Retina (tissue), 1 donor: ENCODE results near the gene DSCAM.
"Not testable (repeated sequence)": the region's sequence is repeated elsewhere in the genome, so short reads cannot be mapped to it uniquely, and the experiment has no call there.

Experiments used
- DNase-seq: peaks from one replicate; pipeline ENCODE4 v3.0.0-alpha.2; 2016

DSCAM gene

DNA sequence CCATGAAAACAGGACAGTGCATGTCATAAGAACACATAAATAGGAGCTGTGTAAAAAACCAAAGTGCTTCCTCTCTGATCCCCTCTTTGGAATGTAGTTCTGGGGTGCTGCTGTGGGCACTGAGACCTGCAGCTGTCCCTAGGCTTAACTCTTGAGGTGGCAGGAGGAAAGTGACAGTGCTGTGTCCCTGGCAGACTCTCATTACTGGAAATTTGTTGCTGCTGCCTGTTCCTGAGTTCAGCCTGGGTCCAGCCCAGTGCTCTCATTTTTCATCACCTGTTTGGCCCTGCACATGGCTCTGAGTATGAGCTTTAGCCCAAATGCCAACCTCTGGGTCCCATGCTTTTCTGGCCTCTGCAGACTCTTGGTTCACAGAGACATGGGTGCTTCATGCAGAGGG is 329.3 kb downstream of the DSCAM start:
- no peak for DNase-seq

DNA sequence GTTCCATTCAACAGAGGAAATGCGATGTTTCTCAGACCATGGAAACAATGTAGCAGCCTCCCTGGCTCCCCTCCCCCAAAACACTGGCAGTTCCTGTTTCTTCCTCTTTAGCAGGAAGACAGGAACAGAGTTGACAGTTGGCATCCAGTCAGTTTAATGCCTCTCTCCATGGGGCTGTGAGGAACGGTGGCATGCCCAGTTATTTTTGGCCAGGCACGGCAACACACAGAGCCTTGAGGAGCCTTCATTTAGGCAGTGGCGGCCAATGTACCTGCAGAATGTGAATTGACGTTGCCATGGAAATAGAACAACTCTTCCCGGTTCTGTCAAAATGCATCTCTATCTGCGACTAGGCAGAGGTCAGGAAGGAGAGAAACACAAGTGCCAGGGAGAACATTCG is 330.6 kb downstream of the DSCAM start:
- DNase-seq = peak; percentile 86

- no peak for DNase-seq
These were observed 334.4 kb downstream of the DSCAM start for GRCh38 chr21:40512590-40512989.

DNA sequence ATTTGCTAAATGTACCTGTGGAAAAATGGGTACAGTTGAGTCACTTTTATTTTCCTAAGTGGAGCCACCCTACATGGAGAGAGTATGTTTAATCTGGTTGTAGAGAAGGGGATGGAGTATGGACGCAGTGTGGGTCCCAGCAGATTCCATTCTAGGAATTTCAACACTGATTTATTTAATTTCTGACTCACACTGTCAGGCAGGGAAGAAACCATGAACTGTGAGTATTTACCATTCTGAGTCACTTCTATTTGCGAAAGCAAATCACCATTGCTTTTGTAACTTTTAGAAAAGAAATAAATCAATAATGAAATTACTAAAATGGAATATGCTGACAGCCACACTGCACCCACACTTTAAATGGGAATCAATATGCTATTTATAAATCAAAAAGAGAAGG is 339.0 kb downstream of the DSCAM start:
- no peak for DNase-seq

GRCh38 chr21:40505681-40506080 is 341.3 kb downstream of the DSCAM start:
- no peak for DNase-seq

DNA sequence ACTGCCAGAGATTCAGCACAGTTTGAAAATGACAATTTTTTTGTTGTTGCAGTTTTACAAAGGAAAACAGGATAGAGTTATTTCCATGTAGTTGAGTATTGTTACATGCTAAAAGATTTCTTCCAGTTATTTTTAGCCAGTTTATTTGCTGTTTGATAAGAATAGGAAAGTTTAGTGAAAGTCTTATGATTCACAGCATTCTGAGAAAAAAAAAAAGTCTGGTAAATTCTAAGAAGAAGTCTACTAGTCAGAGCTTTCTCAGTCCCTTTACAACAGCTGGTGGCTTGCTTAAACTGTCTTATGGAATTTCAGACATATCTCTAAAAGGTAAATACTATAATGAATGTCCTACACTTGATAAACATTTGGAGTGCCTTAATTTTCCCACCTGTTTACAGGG is 341.7 kb downstream of the DSCAM start:
- no peak for DNase-seq

DNA sequence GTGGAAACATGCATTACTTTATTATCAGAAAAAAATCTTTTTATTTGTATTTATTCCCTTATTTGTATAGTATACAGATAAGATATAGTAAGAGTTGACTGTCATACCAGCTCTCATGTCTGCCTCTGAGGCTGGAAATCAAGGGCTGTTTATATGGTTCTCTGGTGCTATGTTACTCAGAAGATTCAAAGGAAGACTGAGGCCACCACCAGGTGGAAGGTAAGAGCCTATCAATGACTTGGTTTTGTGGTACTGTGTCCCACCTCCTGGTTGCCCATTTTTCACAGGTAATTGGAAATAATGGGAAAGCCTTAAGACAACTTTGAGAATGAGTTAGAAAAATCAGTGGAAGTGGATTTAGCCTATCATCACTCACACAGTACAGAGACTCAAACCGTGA is 342.1 kb downstream of the DSCAM start:
- no peak for DNase-seq

DNA sequence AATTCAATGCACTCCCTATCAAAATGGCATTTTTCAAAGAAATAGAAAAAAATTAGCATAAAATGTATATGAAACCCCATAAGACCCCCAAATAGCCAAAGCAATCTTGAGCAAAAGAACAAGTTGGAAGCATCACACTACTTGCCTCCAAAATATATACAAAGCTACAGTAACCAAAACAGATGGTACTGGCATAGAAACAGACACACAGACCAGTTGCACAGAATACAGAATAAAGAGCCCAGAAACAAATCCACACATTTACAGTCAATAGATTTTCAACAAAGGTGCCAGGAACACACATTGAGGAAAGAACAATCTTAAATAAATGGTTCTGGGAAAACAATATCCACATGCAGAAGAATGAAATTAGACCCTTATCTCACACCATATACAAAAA is 350.8 kb downstream of the DSCAM start:
- no peak for DNase-seq

- DNase-seq = no peak
These were observed 356.6 kb downstream of the DSCAM start for GRCh38 chr21:40490408-40490807.

DNA sequence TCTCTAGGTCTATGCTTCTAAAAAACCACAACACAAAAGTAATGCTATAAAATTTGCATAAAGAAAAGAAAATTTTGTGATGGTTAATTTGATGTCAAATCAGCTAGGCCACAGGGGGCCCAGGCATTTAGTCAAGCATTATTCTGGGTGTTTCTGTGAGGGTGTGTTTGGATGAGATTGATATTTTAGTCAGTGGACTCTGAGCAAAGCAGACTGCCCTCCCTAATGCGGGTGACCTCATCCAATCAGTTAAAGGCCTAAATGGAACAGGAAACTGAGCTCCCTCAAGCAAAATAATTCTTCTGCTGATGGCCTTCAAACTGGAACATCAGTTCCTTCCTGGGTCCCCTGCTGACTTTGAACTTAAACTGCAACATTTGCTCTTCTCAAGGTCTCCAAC is 358.0 kb downstream of the DSCAM start:
- DNase-seq = no peak

GRCh38 chr21:40481764-40482163 is 365.2 kb downstream of the DSCAM start:
- DNase-seq = peak; percentile 32

DNA sequence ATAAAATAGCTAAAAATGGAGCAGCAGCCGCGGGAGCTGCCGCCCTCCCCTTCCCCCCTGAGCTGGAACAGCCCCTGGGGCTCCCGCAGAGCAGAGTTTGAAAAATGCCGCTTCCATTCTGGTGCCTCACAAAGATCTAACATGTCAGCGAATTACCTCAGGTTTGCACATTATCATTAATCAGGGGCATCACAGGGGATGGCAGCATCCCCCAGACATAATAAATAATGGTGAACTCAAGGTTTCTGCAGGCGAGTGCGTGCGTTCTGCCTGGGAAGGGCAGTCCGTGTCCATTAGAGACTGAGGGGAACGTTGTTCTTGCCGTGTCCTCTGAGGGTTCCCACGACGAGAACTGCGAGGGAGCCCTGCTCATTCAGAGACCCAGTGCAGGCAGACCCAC is 372.4 kb downstream of the DSCAM start:
- no peak for DNase-seq

DNA sequence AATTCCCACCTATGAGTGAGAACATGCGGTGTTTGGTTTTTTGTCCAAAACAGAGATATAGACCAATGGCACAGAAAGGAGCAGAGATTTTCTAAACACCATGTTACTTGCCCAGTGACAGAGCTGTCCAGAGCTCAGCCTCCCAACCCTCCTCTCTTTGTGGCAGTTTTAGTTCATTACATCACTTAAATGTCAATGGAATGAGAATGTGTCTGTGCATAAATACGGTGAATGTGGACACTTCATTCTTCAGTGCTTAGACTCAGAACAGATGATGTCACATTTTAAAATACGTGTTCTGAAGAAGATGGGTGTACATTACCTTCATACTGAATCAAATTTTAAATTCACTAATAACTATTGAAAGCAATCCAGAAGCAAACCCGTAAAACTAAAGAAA is 374.9 kb downstream of the DSCAM start:
- DNase-seq = no peak

- no peak for DNase-seq
These were observed 375.9 kb downstream of the DSCAM start for GRCh38 chr21:40471103-40471502.

DNA sequence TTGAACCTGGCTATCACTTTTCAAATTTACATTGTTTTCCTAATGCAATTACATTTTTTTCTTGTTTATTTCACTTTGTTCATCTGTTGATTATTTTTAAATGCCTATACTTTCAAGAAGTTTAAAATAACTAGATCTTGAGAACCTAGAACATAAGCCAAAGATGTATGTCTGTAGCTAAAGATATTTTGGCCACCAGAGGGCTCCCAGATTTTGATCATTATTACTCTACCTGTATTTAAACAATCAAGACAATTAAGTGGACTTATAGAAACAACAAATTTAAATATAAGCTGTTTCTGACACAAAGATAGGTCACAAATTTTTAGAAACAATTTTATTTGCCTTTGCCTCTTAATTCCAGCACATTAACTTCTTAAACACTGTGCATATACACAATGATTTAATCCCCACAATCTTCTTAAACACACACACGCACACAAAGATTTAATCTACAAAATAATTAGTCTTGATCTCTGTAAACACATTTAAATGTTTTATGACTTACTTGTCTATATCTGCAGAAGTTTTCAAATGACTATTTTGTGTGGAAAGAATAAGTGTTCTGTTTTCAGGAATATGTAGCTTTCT is 380.0 kb downstream of the DSCAM start:
- no peak for DNase-seq

DNA sequence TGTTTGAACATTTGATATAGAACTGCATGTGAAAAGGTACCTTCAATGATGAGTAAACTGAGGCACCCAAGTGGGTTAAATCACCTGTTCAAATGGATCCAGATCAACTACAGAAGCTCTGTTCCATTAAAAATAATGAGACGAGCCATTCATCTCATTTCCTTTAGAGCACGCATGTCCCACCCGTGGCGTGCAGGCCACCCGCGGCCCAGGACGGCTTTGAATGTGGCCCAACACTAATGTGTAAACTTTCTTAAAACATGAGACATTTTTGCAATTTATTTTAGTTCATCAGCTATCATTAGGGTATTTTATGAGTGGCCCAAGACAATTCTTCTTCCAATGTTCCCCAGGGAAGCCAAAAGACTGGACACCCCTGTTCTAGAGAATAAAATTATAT is 381.6 kb downstream of the DSCAM start:
- DNase-seq = no peak

DNA sequence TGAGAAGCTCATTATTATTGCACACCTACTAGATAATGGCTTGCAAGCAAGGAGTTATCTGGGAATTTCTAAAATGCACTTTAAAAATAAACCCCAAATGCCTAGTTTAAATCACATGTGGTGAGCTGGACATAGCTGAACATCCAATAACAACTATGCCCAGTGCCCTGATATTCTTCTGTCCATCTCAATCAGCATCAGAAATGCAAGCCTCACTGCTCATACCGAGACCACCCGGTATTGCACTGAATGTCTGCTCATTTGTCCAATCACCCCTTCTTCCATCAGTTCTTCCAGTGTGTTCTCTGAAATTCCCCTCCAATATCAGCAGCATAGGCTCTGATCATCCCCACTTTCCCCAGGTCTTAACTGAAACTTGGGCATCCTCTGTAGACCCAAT is 383.8 kb downstream of the DSCAM start:
- DNase-seq = peak; percentile 66

GRCh38 chr21:40461008-40461407 is 385.9 kb downstream of the DSCAM start:
- DNase-seq = no peak

DNA sequence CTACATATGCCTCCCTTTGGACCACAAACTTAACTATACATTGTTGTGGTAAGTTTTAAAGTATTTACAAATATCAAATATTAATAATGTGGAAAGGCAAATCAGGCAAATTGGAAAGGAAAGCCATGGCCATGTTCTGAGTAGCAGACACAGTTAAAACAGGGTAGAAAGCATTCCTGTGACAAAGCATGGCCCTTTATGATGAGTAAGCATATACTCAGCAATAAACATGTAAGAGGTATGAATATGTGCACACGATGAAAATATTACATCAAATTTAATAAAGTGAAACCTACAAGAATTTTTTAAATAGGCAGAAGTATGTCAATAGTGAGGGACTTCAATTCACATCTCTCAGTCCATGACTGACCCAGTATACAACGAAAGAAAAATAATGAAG is 389.2 kb downstream of the DSCAM start:
- DNase-seq = no peak

DNA sequence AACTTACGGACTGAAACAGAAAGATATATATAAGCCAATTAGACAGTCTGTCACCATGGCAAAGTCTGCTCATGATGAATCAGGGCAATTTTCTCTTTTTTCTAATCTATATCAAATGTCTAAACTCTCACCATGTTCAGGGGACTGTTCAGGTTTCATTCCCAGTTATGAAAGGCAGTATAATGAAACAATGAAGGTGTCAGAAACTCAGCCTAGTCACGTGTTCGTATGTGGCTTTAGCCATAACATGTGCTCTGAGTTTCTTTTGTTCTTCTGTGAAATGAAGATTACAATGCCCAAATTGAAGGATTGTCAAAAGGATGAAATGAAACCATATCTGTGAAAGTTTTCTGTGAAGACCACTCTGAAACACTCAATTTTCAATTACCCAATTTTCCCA is 392.9 kb downstream of the DSCAM start:
- DNase-seq = no peak

GRCh38 chr21:40453183-40453582 is 393.8 kb downstream of the DSCAM start:
- no peak for DNase-seq

- no peak for DNase-seq
These were observed 394.4 kb downstream of the DSCAM start for GRCh38 chr21:40452548-40452947.

DNA sequence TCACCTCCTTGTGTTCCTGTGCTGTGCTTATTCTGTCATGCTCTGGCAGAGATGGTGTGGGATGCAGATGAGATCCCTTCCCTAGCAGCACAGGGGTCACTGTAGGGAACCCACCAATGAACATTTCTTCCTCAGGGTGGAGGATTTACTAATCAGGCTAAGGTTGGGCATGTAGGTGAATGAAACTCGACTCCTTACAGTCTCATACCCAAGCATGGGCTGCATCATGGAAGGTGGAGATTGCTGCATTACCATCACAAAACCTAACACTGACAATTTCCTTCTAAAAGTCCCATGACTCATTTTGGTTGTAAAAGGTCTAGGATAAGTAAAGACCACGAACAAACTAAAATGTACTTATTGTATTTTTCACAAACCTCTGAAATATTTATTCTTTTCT is 399.9 kb downstream of the DSCAM start:
- DNase-seq = no peak

DNA sequence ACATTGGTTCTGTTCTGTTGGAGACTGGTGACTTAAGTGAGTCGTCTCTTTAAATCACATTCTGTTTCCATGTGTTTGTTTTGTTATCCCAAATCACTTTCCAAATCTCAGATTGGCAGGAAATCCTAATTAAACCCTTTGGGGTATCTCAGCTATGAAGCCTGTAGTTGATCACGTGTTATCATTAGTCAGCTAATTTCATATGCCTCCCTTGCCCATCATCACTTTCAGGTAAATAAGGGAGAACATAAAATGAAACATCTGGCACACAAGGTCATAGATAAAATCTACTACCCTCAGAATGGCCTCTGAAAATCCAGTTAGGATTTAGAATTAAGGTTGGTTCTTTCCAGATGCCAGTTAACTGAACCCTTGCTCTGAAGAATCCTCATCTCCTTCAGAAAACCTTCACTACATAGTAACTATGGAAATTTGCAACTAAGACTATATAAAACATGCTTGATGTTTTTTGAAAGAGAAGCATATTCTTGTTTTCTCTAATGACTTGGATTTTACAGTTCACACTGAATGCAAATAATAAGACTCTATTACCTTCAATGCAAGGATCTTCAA is 401.5 kb downstream of the DSCAM start:
- DNase-seq = no peak

DNA sequence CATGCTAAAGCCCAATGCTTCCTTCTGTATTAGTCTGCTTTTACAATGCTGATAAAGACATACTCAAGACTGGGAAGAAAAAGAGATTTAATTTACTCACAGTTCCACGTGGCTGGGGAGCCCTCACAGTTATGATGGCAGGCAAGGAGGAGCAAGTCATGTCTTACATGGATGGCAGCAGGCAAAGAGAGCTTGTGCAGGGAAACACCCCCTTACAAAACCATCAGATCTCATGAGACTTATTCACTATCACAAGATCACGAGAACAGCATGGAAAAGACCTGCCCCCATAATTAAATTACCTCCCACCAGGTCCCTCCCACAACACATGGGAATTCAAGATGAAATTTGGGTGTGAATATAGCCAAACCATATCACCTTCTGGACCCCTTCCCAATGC is 407.4 kb downstream of the DSCAM start:
- not testable (repeated sequence) for DNase-seq
